ENCODE results near the gene B3GALT6.

GRCh38 chr1:1281533-1282321, 49.7 kb downstream of the B3GALT6 start:
- TF ChIP-seq, protein P1, sequence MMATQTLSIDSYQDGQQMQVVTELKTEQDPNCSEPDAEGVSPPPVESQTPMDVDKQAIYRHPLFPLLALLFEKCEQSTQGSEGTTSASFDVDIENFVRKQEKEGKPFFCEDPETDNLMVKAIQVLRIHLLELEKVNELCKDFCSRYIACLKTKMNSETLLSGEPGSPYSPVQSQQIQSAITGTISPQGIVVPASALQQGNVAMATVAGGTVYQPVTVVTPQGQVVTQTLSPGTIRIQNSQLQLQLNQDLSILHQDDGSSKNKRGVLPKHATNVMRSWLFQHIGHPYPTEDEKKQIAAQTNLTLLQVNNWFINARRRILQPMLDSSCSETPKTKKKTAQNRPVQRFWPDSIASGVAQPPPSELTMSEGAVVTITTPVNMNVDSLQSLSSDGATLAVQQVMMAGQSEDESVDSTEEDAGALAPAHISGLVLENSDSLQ (IDR thresholded peaks at IDR 0.05): no peak
- no peak for TF ChIP-seq SP1 (IDR thresholded peaks at IDR 0.05)
- no peak for TF ChIP-seq SUZ12 (IDR thresholded peaks at IDR 0.05)
- TF ChIP-seq L3MBTL2 (conservative IDR thresholded peaks at IDR 0.05): no peak
- TF ChIP-seq NFRKB (IDR thresholded peaks at IDR 0.05): no peak
- no peak for TF ChIP-seq BHLHE40 (IDR thresholded peaks at IDR 0.05; ENCODE audit: borderline replicate concordance)
- no peak for TF ChIP-seq FOXA1 (IDR thresholded peaks at IDR 0.05)
- TF ChIP-seq ELF4 (IDR thresholded peaks at IDR 0.05): no peak
- no peak for TF ChIP-seq FOXM1 (IDR thresholded peaks at IDR 0.05; ENCODE audit: borderline replicate concordance)
- TF ChIP-seq TARDBP (IDR thresholded peaks at IDR 0.05): no peak
- no peak for TF ChIP-seq ZNF384 (IDR thresholded peaks at IDR 0.05)

Measured in HEK293T (cell line).